Measurements from ENCODE around the gene SPAG9. TPM values are rescaled to one million over a fixed set of nuclear protein-coding genes. Genes with fewer than 3 reads are reported as not detected.

The SPAG9 gene
- total RNA-seq, 1 experiment from 2014 or later, result 130 TPM

DNA sequence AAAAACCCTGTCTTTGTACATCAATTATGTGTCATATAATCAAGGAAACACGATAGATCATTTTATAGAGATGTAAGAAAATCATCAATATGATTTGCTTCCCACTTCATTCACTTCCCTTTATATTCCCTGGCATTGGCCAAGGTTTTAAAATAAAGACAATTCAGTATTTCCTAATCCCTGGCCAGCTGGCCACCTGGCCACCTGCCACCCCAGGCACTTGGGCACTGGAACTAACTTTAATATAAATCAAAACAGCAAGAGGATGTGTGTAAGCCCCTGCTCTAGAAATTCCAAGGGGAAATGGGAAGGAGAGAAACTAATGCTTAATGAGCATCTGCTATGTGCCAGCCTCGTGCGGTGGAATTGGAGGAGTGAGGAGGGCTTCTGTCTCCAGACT, 195.9 kb downstream of the SPAG9 start:
- BruUV-seq (replicated peaks), result no TSS peak
- Histone ChIP-seq H3K4me1 (peaks cover 24% of the 10 kb centered on the region), H3K36me3 (ENCODE audit: control insufficient read depth, insufficient read depth, low read length) (no peaks in the 10 kb centered on the region), H3K4me3 (ENCODE audit: low read depth, low read length) (no peak overlapping the region), H3K27me3 (replicated peaks; ENCODE audit: control insufficient read depth, insufficient read depth, low read length) (no peaks in the 10 kb centered on the region), H3K9me3 (no peaks in the 10 kb centered on the region)
- Mint-ChIP-seq H3K27me3 (ENCODE audit: insufficient read depth, unreplicated experiment) (no peaks in the 10 kb centered on the region), H3K9me3 (ENCODE audit: unreplicated experiment) (no peaks in the 10 kb centered on the region), H3K4me3 (ENCODE audit: unreplicated experiment) (no peak overlapping the region), H3K27ac (ENCODE audit: unreplicated experiment) (no peak overlapping the region), H3K4me1 (ENCODE audit: low read depth, unreplicated experiment) (peaks cover 8% of the 10 kb centered on the region), H3K36me3 (ENCODE audit: insufficient read depth, unreplicated experiment) (no peaks in the 10 kb centered on the region)
- no peak for DNase-seq
- ChIA-PET CTCF (interaction anchor here (1.1 kb wide), 1 partner anchor 20 kb away, joined by 3 read pairs; no protein-coding TSS in a partner anchor), POLR2A (no interaction called here)
- TF ChIP-seq, protein P1, sequence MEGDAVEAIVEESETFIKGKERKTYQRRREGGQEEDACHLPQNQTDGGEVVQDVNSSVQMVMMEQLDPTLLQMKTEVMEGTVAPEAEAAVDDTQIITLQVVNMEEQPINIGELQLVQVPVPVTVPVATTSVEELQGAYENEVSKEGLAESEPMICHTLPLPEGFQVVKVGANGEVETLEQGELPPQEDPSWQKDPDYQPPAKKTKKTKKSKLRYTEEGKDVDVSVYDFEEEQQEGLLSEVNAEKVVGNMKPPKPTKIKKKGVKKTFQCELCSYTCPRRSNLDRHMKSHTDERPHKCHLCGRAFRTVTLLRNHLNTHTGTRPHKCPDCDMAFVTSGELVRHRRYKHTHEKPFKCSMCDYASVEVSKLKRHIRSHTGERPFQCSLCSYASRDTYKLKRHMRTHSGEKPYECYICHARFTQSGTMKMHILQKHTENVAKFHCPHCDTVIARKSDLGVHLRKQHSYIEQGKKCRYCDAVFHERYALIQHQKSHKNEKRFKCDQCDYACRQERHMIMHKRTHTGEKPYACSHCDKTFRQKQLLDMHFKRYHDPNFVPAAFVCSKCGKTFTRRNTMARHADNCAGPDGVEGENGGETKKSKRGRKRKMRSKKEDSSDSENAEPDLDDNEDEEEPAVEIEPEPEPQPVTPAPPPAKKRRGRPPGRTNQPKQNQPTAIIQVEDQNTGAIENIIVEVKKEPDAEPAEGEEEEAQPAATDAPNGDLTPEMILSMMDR (IDR thresholded peaks at IDR 0.05; ENCODE audit: insufficient read depth in 1 of 2, low read depth in 1 of 2, low read length in 1 of 2, severe bottlenecking in 1 of 2, unreplicated experiment in 1 of 2), result no peak
- intact Hi-C loops (cut with micrococcal nuclease; ENCODE audit: unreplicated experiment), result no loop called here

GRCh38 chr17:50924300-50924699, 196.4 kb downstream of the SPAG9 start:
- H3K4me1 Mint-ChIP-seq (ENCODE audit: low read depth, unreplicated experiment), result peaks cover 10% of the 10 kb centered on the region
- intact Hi-C loops (cut with micrococcal nuclease; ENCODE audit: unreplicated experiment), result no loop called here
- ChIA-PET CTCF (no interaction called here), POLR2A (no interaction called here)
- no peaks in the 10 kb centered on the region for H3K27me3 Mint-ChIP-seq (ENCODE audit: insufficient read depth, unreplicated experiment)
- H3K36me3 ChIP-seq (ENCODE audit: control insufficient read depth, insufficient read depth, low read length), result no peaks in the 10 kb centered on the region
- no peaks in the 10 kb centered on the region for H3K36me3 Mint-ChIP-seq (ENCODE audit: insufficient read depth, unreplicated experiment)
- TF ChIP-seq, protein P1 (IDR thresholded peaks at IDR 0.05; ENCODE audit: insufficient read depth in 1 of 2, low read depth in 1 of 2, low read length in 1 of 2, severe bottlenecking in 1 of 2, unreplicated experiment in 1 of 2), result no peak
- H3K4me3 Mint-ChIP-seq (ENCODE audit: unreplicated experiment), result no peak overlapping the region
- no peak for DNase-seq
- peaks cover 24% of the 10 kb centered on the region for H3K4me1 ChIP-seq
- no peaks in the 10 kb centered on the region for H3K27me3 ChIP-seq (replicated peaks; ENCODE audit: control insufficient read depth, insufficient read depth, low read length)
- no peak overlapping the region for H3K4me3 ChIP-seq (ENCODE audit: low read depth, low read length)
- H3K9me3 Mint-ChIP-seq (ENCODE audit: unreplicated experiment), result no peaks in the 10 kb centered on the region
- BruUV-seq (replicated peaks), result no TSS peak
- no peaks in the 10 kb centered on the region for H3K9me3 ChIP-seq
- H3K27ac Mint-ChIP-seq (ENCODE audit: unreplicated experiment), result no peak overlapping the region

- H3K4me3 Mint-ChIP-seq (ENCODE audit: unreplicated experiment), result no peak overlapping the region
- H3K9me3 ChIP-seq, result no peaks in the 10 kb centered on the region
- H3K27me3 Mint-ChIP-seq (ENCODE audit: insufficient read depth, unreplicated experiment), result no peaks in the 10 kb centered on the region
- no peaks in the 10 kb centered on the region for H3K36me3 ChIP-seq (ENCODE audit: control insufficient read depth, insufficient read depth, low read length)
- H3K9me3 Mint-ChIP-seq (ENCODE audit: unreplicated experiment), result no peaks in the 10 kb centered on the region
- TF ChIP-seq, protein P1 (IDR thresholded peaks at IDR 0.05; ENCODE audit: insufficient read depth in 1 of 2, low read depth in 1 of 2, low read length in 1 of 2, severe bottlenecking in 1 of 2, unreplicated experiment in 1 of 2), result no peak
- H3K27me3 ChIP-seq (replicated peaks; ENCODE audit: control insufficient read depth, insufficient read depth, low read length), result no peaks in the 10 kb centered on the region
- DNase-seq, result no peak
- BruUV-seq (replicated peaks), result no TSS peak
- H3K4me1 Mint-ChIP-seq (ENCODE audit: low read depth, unreplicated experiment), result peaks cover 13% of the 10 kb centered on the region
- no peak overlapping the region for H3K27ac Mint-ChIP-seq (ENCODE audit: unreplicated experiment)
- intact Hi-C loops (cut with micrococcal nuclease; ENCODE audit: unreplicated experiment), result no loop called here
- H3K4me3 ChIP-seq (ENCODE audit: low read depth, low read length), result no peak overlapping the region
- POLR2A ChIA-PET, result interaction anchor here (1.0 kb wide), 1 partner anchor 57 kb away, joined by 4 read pairs; no protein-coding TSS in a partner anchor
- peaks cover 24% of the 10 kb centered on the region for H3K4me1 ChIP-seq
- CTCF ChIA-PET, result interaction anchor here (1.0 kb wide), 1 partner anchor 71 kb away, joined by 3 read pairs; no protein-coding TSS in a partner anchor
- H3K36me3 Mint-ChIP-seq (ENCODE audit: insufficient read depth, unreplicated experiment), result no peaks in the 10 kb centered on the region
Measured at GRCh38 chr17:50923611-50924010, 197.1 kb downstream of the SPAG9 start.
